ENCODE results near the gene FKBP10. TPM values are rescaled to one million over a fixed set of nuclear protein-coding genes. Genes with fewer than 3 reads are reported as not detected.

FKBP10 gene
- total and polyA plus RNA-seq, 9 of the 15 experiments (the other 6 are each of a cell fraction or from before 2014, with no cell fraction given) = 0.03 to 3.0 (median 1.4) TPM; not detected in 1

GRCh38 chr17:41793784-41794539 is 18.8 kb upstream of the FKBP10 start:
- peak overlapping the region; percentile 86 for H2AFZ ChIP-seq (ENCODE audit: low read depth, low read length)
- FAIRE-seq = no peak
- DNase-seq (ENCODE audit: extremely low read depth in 1 of 4, low spot score in 3 of 4) = peak in 2 of 4 experiments; percentile 22 to 54
- 15% methylated on average over 11 of the region's 14 CpGs for WGBS (ENCODE audit: insufficient coverage, low coverage, missing lambda C conversion rate)
- ChIA-PET CTCF (ENCODE audit: low intra/inter-chr PET ratio) (no interaction called here), POLR2A (interaction anchor here (0.6 to 4.3 kb wide), 7 partner anchors 8 to 314 kb away, joined by 3 to 17 read pairs (median 3); partner anchors contain the start of genes EIF1 and JUP)
- BruUV-seq (replicated peaks) = no TSS peak
- no peaks in the 10 kb centered on the region for H3K27me3 ChIP-seq (ENCODE audit: control insufficient read depth in 2 of 2, insufficient read depth in 2 of 2, low read length in 2 of 2)
- peak overlapping the region; percentile 23; the same call in 1 of the 2 replicates for H3K4me3 ChIP-seq
- H3K9me3 ChIP-seq (replicated peaks; ENCODE audit: control insufficient read depth, insufficient read depth, low read depth, low read length) = no peaks in the 10 kb centered on the region
- no peaks in the 10 kb centered on the region for H4K20me1 ChIP-seq (replicated peaks; ENCODE audit: control insufficient read depth, insufficient read depth, low read length)
- no peaks in the 10 kb centered on the region for H3K79me2 ChIP-seq (ENCODE audit: control insufficient read depth, insufficient read depth, low read length)
- peak overlapping the region; percentile 84 for H3K4me2 ChIP-seq (ENCODE audit: insufficient read depth, low read length)
- no peaks in the 10 kb centered on the region for H3K9me1 ChIP-seq (ENCODE audit: control insufficient read depth, insufficient read depth, low read length)
- ATAC-seq = peak; percentile 16
- H3K27ac ChIP-seq (ENCODE audit: extremely low read depth, low read depth, low read length) = peak overlapping the region; percentile 90
- no peaks in the 10 kb centered on the region for H3K36me3 ChIP-seq (ENCODE audit: control insufficient read depth, insufficient read depth, low read length)
- in situ Hi-C loops (cut with MboI) (no loop called here), intact Hi-C loops (cut with micrococcal nuclease) (loop anchor here (1.0 kb wide), 1 partner anchor 10 kb away; no protein-coding TSS in a partner anchor)
- H3K9ac ChIP-seq (ENCODE audit: insufficient read depth in 1 of 2, low read depth in 2 of 2, low read length in 2 of 2) = peak overlapping the region; percentile 74 to 91
- peaks cover 44 to 52% of the 10 kb centered on the region in 2 experiments for H3K4me1 ChIP-seq (replicated peaks in 1 of 2; ENCODE audit: control insufficient read depth in 2 of 2, insufficient read depth in 2 of 2, low read length in 2 of 2)
- TF ChIP-seq NFYB (IDR thresholded peaks at IDR 0.05; ENCODE audit: extremely low read depth, insufficient read length) = no peak
- TF ChIP-seq ZNF143 (CRISPR knock-in tag; IDR thresholded peaks at IDR 0.05) = no peak
- peak; percentile 22; the same call in 1 of the 2 replicates for TF ChIP-seq ZNF644 (tag; IDR thresholded peaks at IDR 0.05; ENCODE audit: low read depth)
- no peak for TF ChIP-seq ZNF75A (CRISPR knock-in tag; IDR thresholded peaks at IDR 0.05)
- no peak for TF ChIP-seq XRCC5 (IDR thresholded peaks at IDR 0.05; ENCODE audit: low read depth, low read length)
- TF ChIP-seq TBP (optimal IDR thresholded peaks at IDR 0.05; ENCODE audit: low read depth, low read length) = no peak
- no peak for TF ChIP-seq GABPB2 (CRISPR knock-in tag; conservative IDR thresholded peaks at IDR 0.05)
- peak; percentile 75; the same call in 1 of the 2 replicates for TF ChIP-seq BHLHE40 (IDR thresholded peaks at IDR 0.05; ENCODE audit: low read length)
- TF ChIP-seq AFF4 (CRISPR knock-in tag; IDR thresholded peaks at IDR 0.05) = no peak
- no peak for TF ChIP-seq ZNF408 (CRISPR knock-in tag; IDR thresholded peaks at IDR 0.05; ENCODE audit: low read depth)
- no peak for TF ChIP-seq E4F1 (CRISPR knock-in tag; IDR thresholded peaks at IDR 0.05; ENCODE audit: borderline replicate concordance)
- TF ChIP-seq MXD1 (CRISPR knock-in tag; IDR thresholded peaks at IDR 0.05; ENCODE audit: borderline replicate concordance, poor library complexity, severe bottlenecking) = no peak
- TF ChIP-seq ZC3H11A (IDR thresholded peaks at IDR 0.05; ENCODE audit: low read depth, low read length) = no peak
- TF ChIP-seq SMARCC2 (IDR thresholded peaks at IDR 0.05; ENCODE audit: low read depth) = no peak

All from K562 (cell line).